AML-193 (cell line): ENCODE data around the gene ZNF587.
"Not testable (repeated sequence)": the region's sequence is repeated elsewhere in the genome, so short reads cannot be mapped to it uniquely, and the experiment has no call there.

ENCODE experiments used
- DNase-seq, 2 experiments: peaks; one replicate each; lab custom pipeline; 2025; lab: John Stamatoyannopoulos, UW

ZNF587 gene

GRCh38 chr19:57823155-57823554, 26.5 kb upstream of the ZNF587 start:
- not testable (repeated sequence) for DNase-seq

GRCh38 chr19:57823608-57824007, 26.1 kb upstream of the ZNF587 start:
- not testable (repeated sequence) for DNase-seq

- DNase-seq = no peak
These were observed 24.1 kb upstream of the ZNF587 start for GRCh38 chr19:57825511-57825910.

GRCh38 chr19:57829316-57829715, 20.3 kb upstream of the ZNF587 start:
- DNase-seq = no peak

- no peak for DNase-seq
These were observed 19.5 kb upstream of the ZNF587 start, which contains the start of gene ZNF587B for GRCh38 chr19:57830071-57830602. TSS of gene ZNF587B (plus strand) at chr19:57830299. CDS start at chr19:57830529, 230 bp downstream.

GRCh38 chr19:57836991-57837390, 12.7 kb upstream of the ZNF587 start:
- DNase-seq = not testable (repeated sequence)

- not testable (repeated sequence) for DNase-seq
These were observed 11.0 kb upstream of the ZNF587 start for GRCh38 chr19:57838622-57839191.

- no peak for DNase-seq
These were observed 8.4 kb upstream of the ZNF587 start for GRCh38 chr19:57841122-57841763.

GRCh38 chr19:57847164-57847563, 2.5 kb upstream of the ZNF587 start:
- DNase-seq = peak; percentile 6 to 29

- not testable (repeated sequence) for DNase-seq
These were observed 445 bp upstream of the ZNF587 start for GRCh38 chr19:57849162-57849665.

- no peak for DNase-seq
These were observed 926 bp downstream of the ZNF587 start for GRCh38 chr19:57850553-57851017.

GRCh38 chr19:57851812-57852603, 2.3 kb downstream of the ZNF587 start:
- not testable (repeated sequence) for DNase-seq

GRCh38 chr19:57854117-57854516, 4.5 kb downstream of the ZNF587 start:
- DNase-seq = not testable (repeated sequence)

- DNase-seq = not testable (repeated sequence)
These were observed 12.7 kb downstream of the ZNF587 start for GRCh38 chr19:57862351-57862750.

GRCh38 chr19:57867868-57868492, 18.3 kb downstream of the ZNF587 start:
- DNase-seq = no peak

- DNase-seq = not testable (repeated sequence)
These were observed 20.0 kb downstream of the ZNF587 start for GRCh38 chr19:57869655-57870054.

- no peak for DNase-seq
These were observed 20.6 kb downstream of the ZNF587 start for GRCh38 chr19:57870225-57870624.

GRCh38 chr19:57872450-57872849, 22.8 kb downstream of the ZNF587 start:
- DNase-seq = no peak

- DNase-seq = not testable (repeated sequence)
These were observed 24.5 kb downstream of the ZNF587 start for GRCh38 chr19:57873883-57874799.

- no peak for DNase-seq
These were observed 36.4 kb downstream of the ZNF587 start for GRCh38 chr19:57886046-57886445.
